HG03139 (cell line): Measurements from ENCODE around the gene LITAF.
"Not testable (repeated sequence)": the region's sequence is repeated elsewhere in the genome, so short reads cannot be mapped to it uniquely, and the experiment has no call there.

Experiments
- ATAC-seq: cut with Tn5 transposase; IDR thresholded peaks from one replicate; pipeline ENCODE4 v1.9.1; 2021; ENCODE audit not compliant: unreplicated experiment

The LITAF gene

DNA sequence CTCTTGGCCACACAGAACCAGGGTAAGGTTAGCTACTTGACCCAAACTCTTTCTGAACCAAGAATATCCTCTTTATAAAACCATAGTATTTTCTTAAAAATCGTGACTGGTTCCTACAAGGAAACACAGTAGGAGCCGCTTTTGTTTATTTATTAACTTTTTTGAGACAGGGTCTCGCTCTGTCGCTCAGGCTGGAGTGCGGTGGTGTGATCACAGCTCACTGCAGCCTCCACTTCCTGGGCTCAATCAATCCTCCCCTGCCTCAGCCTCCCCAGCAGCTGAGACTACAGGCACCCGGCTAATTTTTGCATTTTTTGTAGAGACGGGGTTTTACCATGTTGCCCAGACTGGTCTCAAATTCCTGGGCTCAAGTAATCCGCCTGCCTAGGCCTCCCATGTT lies 14.7 kb upstream of the LITAF start:
- ATAC-seq, result no peak

DNA sequence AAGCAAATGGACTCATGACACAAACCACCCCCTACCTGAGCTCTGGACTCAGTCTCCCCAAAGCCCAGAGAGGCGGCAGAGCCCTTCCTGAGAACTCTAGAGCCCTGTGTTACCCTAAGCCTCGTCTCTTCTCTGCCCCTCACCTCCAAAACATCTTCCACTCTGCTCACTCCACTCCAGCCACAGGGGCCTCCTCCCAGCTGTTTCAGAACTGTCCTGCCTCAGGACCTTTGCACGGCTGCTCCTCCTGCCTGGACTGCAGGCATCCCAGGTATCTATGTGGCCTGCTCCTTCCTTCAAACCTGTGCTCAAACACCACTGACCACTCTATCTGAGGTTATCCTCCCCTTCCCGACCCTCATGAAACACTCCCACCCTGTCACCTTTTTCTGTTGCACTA lies 12.9 kb upstream of the LITAF start:
- ATAC-seq, result no peak

- ATAC-seq, result no peak
These were observed 10.7 kb upstream of the LITAF start for GRCh38 chr16:11597235-11598095.

DNA sequence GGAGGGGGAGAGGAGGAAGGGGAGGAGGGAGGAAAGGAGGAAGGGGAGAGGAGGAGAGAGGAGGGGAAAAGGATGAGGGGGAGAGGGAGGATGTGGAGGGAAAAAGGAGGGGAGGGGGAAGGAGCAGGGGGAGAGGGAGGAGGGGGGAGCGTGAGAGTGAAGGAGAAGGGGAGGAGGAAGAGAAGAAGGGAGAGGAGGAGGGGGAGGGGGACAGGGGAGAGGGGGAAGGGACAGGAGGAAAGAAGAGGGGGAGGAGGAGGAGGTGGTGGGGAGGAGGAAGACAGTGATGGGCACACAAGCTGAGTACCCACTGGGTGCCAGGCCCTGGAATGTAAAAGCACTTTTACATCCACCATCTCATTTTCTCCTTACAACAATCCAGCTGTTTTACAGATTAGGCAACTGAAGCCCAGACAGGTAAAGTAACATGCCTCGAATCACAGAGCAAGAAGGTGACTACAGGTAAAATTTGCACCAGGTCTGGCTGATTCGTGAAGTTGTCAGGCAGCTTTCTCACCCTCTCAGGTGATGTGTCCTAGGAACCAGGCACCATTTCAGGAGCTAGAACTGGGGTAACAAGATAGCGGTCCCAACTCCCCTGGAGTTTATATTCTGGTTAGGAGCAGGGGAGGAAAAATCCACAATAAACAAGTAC lies 10.0 kb upstream of the LITAF start:
- no peak for ATAC-seq

- ATAC-seq, result no peak
These were observed 6.9 kb upstream of the LITAF start for GRCh38 chr16:11593581-11593980.

GRCh38 chr16:11593076-11593475 lies 6.4 kb upstream of the LITAF start:
- not testable (repeated sequence) for ATAC-seq

DNA sequence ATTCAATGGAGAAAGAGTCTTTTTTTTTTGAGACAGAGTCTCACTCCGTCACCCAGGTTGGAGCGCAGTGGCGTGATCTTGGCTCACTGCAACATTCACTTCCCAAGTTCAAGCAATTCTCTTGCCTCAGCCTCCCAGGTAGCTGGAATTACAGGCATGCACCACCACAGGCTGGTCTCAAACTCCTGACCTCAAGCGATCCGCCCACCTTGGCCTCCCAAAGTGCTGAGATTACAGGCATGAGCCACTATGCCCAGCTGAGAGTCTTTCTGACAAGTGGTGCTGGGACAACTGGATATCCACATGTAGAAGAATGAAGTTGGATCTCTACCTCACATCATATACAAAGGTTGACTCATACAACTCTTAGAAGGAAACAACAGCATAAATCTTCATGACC lies 4.9 kb upstream of the LITAF start:
- ATAC-seq, result not testable (repeated sequence)

DNA sequence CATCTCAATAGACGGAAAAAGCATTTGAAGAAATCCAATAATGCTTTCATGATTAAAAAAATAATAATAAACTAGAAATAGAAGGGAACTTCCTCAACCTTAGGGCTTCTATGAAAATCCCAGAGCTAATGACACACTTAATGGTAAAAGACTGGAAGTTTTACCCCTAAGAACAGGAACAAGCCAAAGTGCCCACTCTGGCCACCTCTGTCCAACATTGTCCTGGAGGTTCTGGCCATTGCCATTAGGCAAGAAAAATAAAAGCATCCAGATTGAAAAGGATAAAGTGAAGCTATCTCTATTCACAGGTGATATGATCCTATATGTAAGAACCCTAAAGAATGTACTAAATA lies 2.5 kb upstream of the LITAF start:
- ATAC-seq, result no peak

DNA sequence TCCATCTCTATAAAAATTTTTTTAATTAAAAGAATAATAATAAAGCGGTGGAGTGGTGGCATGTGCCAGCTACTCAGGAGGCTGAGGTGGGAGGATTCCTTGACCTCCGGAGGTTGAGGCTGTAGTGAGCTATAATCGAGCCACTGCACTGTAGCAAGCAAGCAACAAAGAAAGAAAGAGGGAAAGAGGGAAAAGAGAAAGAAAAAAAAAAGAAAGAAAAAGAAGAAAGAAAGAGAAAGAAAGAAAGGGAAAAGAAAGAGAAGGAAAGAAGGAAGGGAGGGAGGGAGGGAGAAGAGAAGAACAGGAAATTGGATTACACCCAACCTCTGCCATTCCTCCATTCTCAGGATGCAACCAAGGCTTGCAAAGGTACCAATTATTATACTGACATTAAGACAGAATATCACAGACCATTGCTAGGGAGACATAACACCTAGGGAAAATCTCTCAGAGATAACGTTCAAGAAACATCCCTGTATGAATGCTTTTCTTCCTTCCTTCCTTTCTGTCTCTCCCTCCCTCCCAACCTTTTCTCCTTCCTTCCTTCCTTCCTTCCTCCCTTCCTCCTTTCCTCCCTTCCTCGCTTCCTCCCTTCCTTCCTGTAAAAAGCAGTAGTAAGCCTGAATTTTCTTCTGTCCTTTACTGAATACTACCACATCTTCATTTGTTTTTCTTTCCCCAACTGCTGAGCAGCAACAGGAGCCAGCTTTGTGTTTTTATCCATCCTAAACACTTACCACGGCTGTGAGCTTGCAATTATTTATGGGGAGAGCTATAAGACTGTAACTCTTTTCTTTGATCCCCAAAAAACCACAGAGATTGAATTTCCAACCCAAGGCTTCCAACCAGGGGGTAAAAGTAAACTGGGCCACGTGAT lies 1.8 kb upstream of the LITAF start:
- no peak for ATAC-seq

GRCh38 chr16:11587643-11588247 lies 1.0 kb upstream of the LITAF start:
- no peak for ATAC-seq

- peak; percentile 12 for ATAC-seq
These were observed 302 bp downstream of the LITAF start for GRCh38 chr16:11586378-11586855.

- no peak for ATAC-seq
These were observed 1.0 kb downstream of the LITAF start for GRCh38 chr16:11585460-11586377.

DNA sequence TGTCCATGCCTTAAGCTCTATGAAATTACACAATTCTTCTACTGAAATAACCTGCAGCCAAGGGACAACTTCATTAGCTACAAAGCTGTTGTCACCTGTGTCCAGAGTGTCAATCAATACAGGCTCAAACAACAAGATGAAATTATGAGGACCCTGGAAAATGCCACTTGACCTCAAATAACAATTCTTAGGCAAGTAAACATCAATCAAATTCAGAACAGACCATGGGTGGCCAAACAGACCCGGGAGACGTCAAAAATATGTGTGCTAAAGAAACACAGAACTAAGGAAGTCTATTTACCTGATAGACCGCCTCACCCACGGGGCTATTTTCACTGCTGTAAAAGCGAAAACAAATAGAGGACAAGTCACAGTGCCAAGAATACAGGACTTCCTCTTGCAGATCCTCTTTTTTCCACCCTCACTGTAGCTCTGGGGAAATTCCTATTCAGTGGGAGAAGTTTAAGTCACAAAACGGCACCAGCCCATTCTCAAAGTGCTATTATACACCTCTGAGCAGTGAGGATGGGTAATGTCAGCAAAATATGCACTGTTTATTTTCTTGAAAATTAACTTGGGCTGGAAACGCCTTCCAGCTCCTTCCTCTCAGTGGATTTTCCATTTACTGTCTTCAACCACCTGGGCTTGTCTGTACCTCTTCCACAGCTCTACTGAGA lies 2.7 kb downstream of the LITAF start:
- no peak for ATAC-seq

DNA sequence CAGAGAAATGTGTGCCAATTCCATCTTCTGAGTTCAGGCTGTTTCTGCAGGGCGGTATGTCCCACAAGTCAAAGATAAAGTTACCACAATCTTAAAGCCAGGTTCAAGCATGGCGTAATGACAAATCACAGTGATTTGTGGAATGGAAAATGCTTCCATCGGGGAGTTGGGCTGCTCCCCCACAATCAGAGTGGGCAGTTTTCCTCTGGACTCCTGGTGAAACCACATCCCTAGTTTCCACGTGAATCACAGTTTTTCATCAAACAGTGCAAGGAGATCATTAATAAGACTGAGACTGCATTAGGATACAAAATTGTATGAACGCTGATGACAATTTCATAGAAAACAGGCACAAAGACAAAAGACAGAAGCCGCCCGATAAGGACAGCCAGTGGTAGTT lies 3.6 kb downstream of the LITAF start:
- ATAC-seq, result no peak

- no peak for ATAC-seq
These were observed 4.4 kb downstream of the LITAF start for GRCh38 chr16:11582157-11582814.

GRCh38 chr16:11581678-11582077 lies 5.0 kb downstream of the LITAF start:
- ATAC-seq, result no peak

- no peak for ATAC-seq
These were observed 6.2 kb downstream of the LITAF start for GRCh38 chr16:11580451-11581086.

- not testable (repeated sequence) for ATAC-seq
These were observed 9.4 kb downstream of the LITAF start for GRCh38 chr16:11577290-11577660.
